Cortex of kidney (tissue), 1 donor: Measurements from ENCODE around the gene FAM25C.
"Not testable (repeated sequence)": the region's sequence is repeated elsewhere in the genome, so short reads cannot be mapped to it uniquely, and the experiment has no call there.

Source experiments
- DNase-seq: peaks from one replicate; lab custom pipeline; 2025; lab: John Stamatoyannopoulos, UW

Gene FAM25C

DNA sequence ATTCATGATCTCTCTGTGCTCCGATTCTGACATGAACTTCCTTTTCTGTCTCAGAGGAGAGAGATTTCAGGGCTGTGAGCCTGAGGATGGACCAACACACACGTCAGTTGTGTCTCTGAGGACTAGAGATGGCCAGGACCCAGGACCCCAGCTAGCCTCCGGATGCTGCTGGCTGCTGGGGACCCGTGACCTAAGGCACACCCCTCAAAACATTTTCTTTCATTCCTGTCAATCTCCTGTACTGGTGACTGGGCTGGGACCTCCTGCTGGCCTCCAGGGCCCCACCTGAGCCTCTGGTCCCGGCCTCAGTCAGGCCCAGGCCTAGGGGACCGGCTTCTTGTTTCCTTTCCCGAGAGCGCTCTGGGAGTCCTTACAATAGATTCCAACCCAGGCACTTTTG lies 42.4 kb downstream of the FAM25C start:
- DNase-seq = not testable (repeated sequence)

- not testable (repeated sequence) for DNase-seq
Observed at GRCh38 chr10:47947424-47947823, 52.2 kb downstream of the FAM25C start.
